ENCODE results near the gene TRMT11.

TRMT11 gene

GRCh38 chr6:126030045-126030444, 43.7 kb downstream of the TRMT11 start:
- Histone ChIP-seq H2AK5ac (ENCODE audit: low read length) (no peak overlapping the region), H3K23ac (ENCODE audit: low read length) (no peak overlapping the region), H3K4me2 (ENCODE audit: low read length) (no peak overlapping the region), H3K36me3 (ENCODE audit: control insufficient read depth in 1 of 2, insufficient read depth in 2 of 2, low read length in 2 of 2) (peaks cover 0 to 1% of the 10 kb centered on the region in 2 experiments), H2AFZ (ENCODE audit: insufficient read depth, low read length, poor library complexity) (no peak overlapping the region), H3K9ac (ENCODE audit: low read length) (no peak overlapping the region), H3K9me3 (ENCODE audit: insufficient read depth, low read depth, low read length) (no peaks in the 10 kb centered on the region), H2BK5ac (ENCODE audit: low read depth, low read length, poor library complexity) (no peak overlapping the region), H3K27me3 (ENCODE audit: insufficient read depth, low read length) (no peaks in the 10 kb centered on the region), H3K4ac (ENCODE audit: low read depth, low read length) (no peak overlapping the region), H4K12ac (ENCODE audit: low read depth, low read length) (no peak overlapping the region), H2BK120ac (ENCODE audit: insufficient read depth, low read length, poor library complexity) (no peak overlapping the region), H4K91ac (ENCODE audit: low read depth, low read length) (no peak overlapping the region), H2BK12ac (ENCODE audit: low read length) (no peak overlapping the region), H3K79me2 (ENCODE audit: control insufficient read depth, insufficient read depth, low read length, poor library complexity) (no peaks in the 10 kb centered on the region), H3K18ac (ENCODE audit: low read length) (no peak overlapping the region), H3K79me1 (ENCODE audit: low read length) (no peaks in the 10 kb centered on the region), H3K4me1 (ENCODE audit: control insufficient read depth in 1 of 2, insufficient read depth in 2 of 2, low read length in 2 of 2) (no peaks in the 10 kb centered on the region), H3K14ac (ENCODE audit: low read length) (no peak overlapping the region), H4K8ac (ENCODE audit: low read depth, low read length) (no peak overlapping the region), H3K4me3 (ENCODE audit: low read depth, low read length) (no peak overlapping the region), H3K27ac (ENCODE audit: low read depth, low read length) (no peak overlapping the region)
- DNase-seq: no peak
- WGBS (ENCODE audit: extremely low coverage, insufficient coverage, insufficient read length): no CpG with 5 or more reads among the region's 2 CpGs

- Histone ChIP-seq H2BK5ac (ENCODE audit: low read depth, low read length, poor library complexity) (no peak overlapping the region), H3K27me3 (ENCODE audit: insufficient read depth, low read length) (no peaks in the 10 kb centered on the region), H3K36me3 (ENCODE audit: control insufficient read depth in 1 of 2, insufficient read depth in 2 of 2, low read length in 2 of 2) (peaks cover 0 to 1% of the 10 kb centered on the region in 2 experiments), H2BK120ac (ENCODE audit: insufficient read depth, low read length, poor library complexity) (no peak overlapping the region), H3K9me3 (ENCODE audit: insufficient read depth, low read depth, low read length) (no peaks in the 10 kb centered on the region), H3K14ac (ENCODE audit: low read length) (no peak overlapping the region), H4K12ac (ENCODE audit: low read depth, low read length) (no peak overlapping the region), H3K18ac (ENCODE audit: low read length) (no peak overlapping the region), H3K23ac (ENCODE audit: low read length) (no peak overlapping the region), H4K8ac (ENCODE audit: low read depth, low read length) (no peak overlapping the region), H2BK12ac (ENCODE audit: low read length) (no peak overlapping the region), H3K79me1 (ENCODE audit: low read length) (no peaks in the 10 kb centered on the region), H3K4me1 (ENCODE audit: control insufficient read depth in 1 of 2, insufficient read depth in 2 of 2, low read length in 2 of 2) (no peaks in the 10 kb centered on the region), H3K4ac (ENCODE audit: low read depth, low read length) (no peak overlapping the region), H3K79me2 (ENCODE audit: control insufficient read depth, insufficient read depth, low read length, poor library complexity) (no peaks in the 10 kb centered on the region), H2AK5ac (ENCODE audit: low read length) (no peak overlapping the region), H3K4me3 (ENCODE audit: low read depth, low read length) (no peak overlapping the region), H3K9ac (ENCODE audit: low read length) (no peak overlapping the region), H2AFZ (ENCODE audit: insufficient read depth, low read length, poor library complexity) (no peak overlapping the region), H3K4me2 (ENCODE audit: low read length) (no peak overlapping the region), H4K91ac (ENCODE audit: low read depth, low read length) (no peak overlapping the region), H3K27ac (ENCODE audit: low read depth, low read length) (no peak overlapping the region)
- peak in 1 of 2 donors; percentile 66 for DNase-seq
- no CpG with 5 or more reads among the region's 3 CpGs for WGBS (ENCODE audit: extremely low coverage, insufficient coverage, insufficient read length)
Observed at GRCh38 chr6:126033696-126034095, 47.4 kb downstream of the TRMT11 start.

GRCh38 chr6:126034656-126035055, 48.3 kb downstream of the TRMT11 start:
- no peaks in the 10 kb centered on the region for H3K79me2 ChIP-seq (ENCODE audit: control insufficient read depth, insufficient read depth, low read length, poor library complexity)
- H4K8ac ChIP-seq (ENCODE audit: low read depth, low read length): no peak overlapping the region
- H3K36me3 ChIP-seq (ENCODE audit: control insufficient read depth in 1 of 2, insufficient read depth in 2 of 2, low read length in 2 of 2): peaks cover 0 to 1% of the 10 kb centered on the region in 2 experiments
- DNase-seq: no peak
- no peak overlapping the region for H4K12ac ChIP-seq (ENCODE audit: low read depth, low read length)
- no peak overlapping the region for H2BK5ac ChIP-seq (ENCODE audit: low read depth, low read length, poor library complexity)
- no peak overlapping the region for H4K91ac ChIP-seq (ENCODE audit: low read depth, low read length)
- H3K14ac ChIP-seq (ENCODE audit: low read length): no peak overlapping the region
- no peak overlapping the region for H3K4ac ChIP-seq (ENCODE audit: low read depth, low read length)
- whole genome bisulfite sequencing (ENCODE audit: extremely low coverage, insufficient coverage, insufficient read length): no CpG with 5 or more reads among the region's 6 CpGs
- no peaks in the 10 kb centered on the region for H3K4me1 ChIP-seq (ENCODE audit: control insufficient read depth in 1 of 2, insufficient read depth in 2 of 2, low read length in 2 of 2)
- H2AK5ac ChIP-seq (ENCODE audit: low read length): no peak overlapping the region
- H3K23ac ChIP-seq (ENCODE audit: low read length): no peak overlapping the region
- no peak overlapping the region for H3K4me2 ChIP-seq (ENCODE audit: low read length)
- no peak overlapping the region for H3K18ac ChIP-seq (ENCODE audit: low read length)
- H2BK120ac ChIP-seq (ENCODE audit: insufficient read depth, low read length, poor library complexity): no peak overlapping the region
- H3K27ac ChIP-seq (ENCODE audit: low read depth, low read length): no peak overlapping the region
- H2BK12ac ChIP-seq (ENCODE audit: low read length): no peak overlapping the region
- no peak overlapping the region for H2AFZ ChIP-seq (ENCODE audit: insufficient read depth, low read length, poor library complexity)
- H3K4me3 ChIP-seq (ENCODE audit: low read depth, low read length): no peak overlapping the region
- no peaks in the 10 kb centered on the region for H3K9me3 ChIP-seq (ENCODE audit: insufficient read depth, low read depth, low read length)
- no peaks in the 10 kb centered on the region for H3K79me1 ChIP-seq (ENCODE audit: low read length)
- no peak overlapping the region for H3K9ac ChIP-seq (ENCODE audit: low read length)
- no peaks in the 10 kb centered on the region for H3K27me3 ChIP-seq (ENCODE audit: insufficient read depth, low read length)

DNA sequence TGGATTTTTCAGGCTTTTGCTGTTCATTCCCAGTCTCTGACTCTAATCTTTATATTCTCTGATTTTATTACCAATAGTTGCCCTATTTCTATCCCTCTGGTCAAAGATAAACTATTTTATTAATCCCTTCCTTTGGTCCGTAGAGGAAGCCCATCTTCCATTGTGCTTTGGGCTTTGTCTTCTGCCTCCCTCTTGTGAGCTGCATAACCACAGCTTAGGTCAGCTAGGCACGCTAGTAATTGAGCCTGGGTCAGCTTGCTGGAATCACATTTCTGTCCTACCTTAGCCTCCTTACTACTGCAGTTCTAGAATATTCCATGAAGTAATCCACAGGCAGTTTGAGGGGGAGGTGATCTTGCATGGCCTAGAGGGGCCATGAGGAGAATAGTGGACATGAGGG, 49.4 kb downstream of the TRMT11 start:
- H3K4ac ChIP-seq (ENCODE audit: low read depth, low read length): no peak overlapping the region
- no peak for DNase-seq
- no peak overlapping the region for H3K4me2 ChIP-seq (ENCODE audit: low read length)
- no peaks in the 10 kb centered on the region for H3K4me1 ChIP-seq (ENCODE audit: control insufficient read depth in 1 of 2, insufficient read depth in 2 of 2, low read length in 2 of 2)
- H4K8ac ChIP-seq (ENCODE audit: low read depth, low read length): no peak overlapping the region
- no peak overlapping the region for H3K27ac ChIP-seq (ENCODE audit: low read depth, low read length)
- no peak overlapping the region for H2AK5ac ChIP-seq (ENCODE audit: low read length)
- H3K9me3 ChIP-seq (ENCODE audit: insufficient read depth, low read depth, low read length): no peaks in the 10 kb centered on the region
- WGBS (ENCODE audit: extremely low coverage, insufficient coverage, insufficient read length): no CpG with 5 or more reads among the region's 2 CpGs
- no peak overlapping the region for H3K23ac ChIP-seq (ENCODE audit: low read length)
- H2AFZ ChIP-seq (ENCODE audit: insufficient read depth, low read length, poor library complexity): no peak overlapping the region
- no peak overlapping the region for H3K18ac ChIP-seq (ENCODE audit: low read length)
- no peak overlapping the region for H3K9ac ChIP-seq (ENCODE audit: low read length)
- H3K14ac ChIP-seq (ENCODE audit: low read length): no peak overlapping the region
- no peaks in the 10 kb centered on the region for H3K79me1 ChIP-seq (ENCODE audit: low read length)
- H2BK120ac ChIP-seq (ENCODE audit: insufficient read depth, low read length, poor library complexity): no peak overlapping the region
- H2BK12ac ChIP-seq (ENCODE audit: low read length): no peak overlapping the region
- no peak overlapping the region for H3K4me3 ChIP-seq (ENCODE audit: low read depth, low read length)
- H4K12ac ChIP-seq (ENCODE audit: low read depth, low read length): no peak overlapping the region
- no peak overlapping the region for H4K91ac ChIP-seq (ENCODE audit: low read depth, low read length)
- peaks cover 0 to 1% of the 10 kb centered on the region in 2 experiments for H3K36me3 ChIP-seq (ENCODE audit: control insufficient read depth in 1 of 2, insufficient read depth in 2 of 2, low read length in 2 of 2)
- H3K79me2 ChIP-seq (ENCODE audit: control insufficient read depth, insufficient read depth, low read length, poor library complexity): no peaks in the 10 kb centered on the region
- no peaks in the 10 kb centered on the region for H3K27me3 ChIP-seq (ENCODE audit: insufficient read depth, low read length)
- no peak overlapping the region for H2BK5ac ChIP-seq (ENCODE audit: low read depth, low read length, poor library complexity)
